ENCODE results near the gene KIDINS220.

Gene KIDINS220

DNA sequence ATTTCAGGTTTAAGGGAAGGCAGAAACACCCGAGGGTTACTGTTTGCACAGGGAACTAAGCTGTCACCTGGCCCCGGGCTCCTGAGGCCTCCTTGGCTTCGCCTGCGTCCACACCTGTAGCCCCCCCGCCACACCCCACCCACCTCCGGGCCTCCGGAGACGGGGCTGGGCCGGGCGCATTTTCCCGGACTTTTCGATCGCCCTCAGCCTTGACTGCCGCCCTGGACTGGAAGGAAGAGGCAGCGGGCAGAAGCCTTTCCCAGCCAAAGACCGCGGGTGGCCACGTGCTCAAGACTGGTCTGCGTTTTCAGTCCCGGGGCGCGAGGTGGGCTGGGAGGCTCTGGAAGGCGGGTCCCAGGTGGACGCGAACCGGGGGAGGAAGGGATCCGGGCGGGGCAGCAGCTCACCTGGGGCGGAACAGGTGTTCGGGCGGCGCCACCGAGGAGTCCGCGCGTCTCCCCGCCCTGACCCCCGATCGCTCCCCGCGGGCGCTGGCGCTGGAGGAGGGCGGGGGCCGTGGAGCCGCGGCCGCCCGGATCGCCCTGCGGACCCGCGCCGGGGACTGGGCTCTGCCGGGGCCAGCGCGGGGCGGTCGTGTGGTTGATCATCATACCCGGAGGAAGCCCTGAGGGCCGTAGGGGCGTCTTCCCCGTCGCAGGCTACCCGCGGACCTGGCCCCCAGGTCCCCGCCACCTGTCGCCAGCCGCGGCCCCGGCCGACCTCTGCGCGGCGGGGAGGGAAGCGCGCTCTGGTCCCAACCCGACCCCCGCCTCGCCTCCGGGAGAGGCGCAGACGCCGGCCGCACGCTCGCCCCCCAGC is 152.3 kb downstream of the KIDINS220 start:
- DNase-seq, result peak; percentile 44
- in situ Hi-C loops (cut with HindIII; ENCODE audit: low pct_ligation_motif_present, low pct_unique_long_range_greater_than_20kb, low sequenced_read_pairs), result no loop called here

GRCh38 chr2:8684540-8684877 is 152.9 kb downstream of the KIDINS220 start:
- DNase-seq, result peak; percentile 39
- in situ Hi-C loops (cut with HindIII; ENCODE audit: low pct_ligation_motif_present, low pct_unique_long_range_greater_than_20kb, low sequenced_read_pairs), result no loop called here

GRCh38 chr2:8682719-8683667 is 154.4 kb downstream of the KIDINS220 start:
- peak; percentile 61 for DNase-seq
- in situ Hi-C loops (cut with HindIII; ENCODE audit: low pct_ligation_motif_present, low pct_unique_long_range_greater_than_20kb, low sequenced_read_pairs), result no loop called here

GRCh38 chr2:8681786-8682692 is 155.4 kb downstream of the KIDINS220 start, which contains the start of gene ID2:
Gene ID2, plus strand, starts transcription at chr2:8682056. Its CDS starts 110 bp downstream, at chr2:8682166.
- peak; percentile 99 for DNase-seq
- in situ Hi-C loops (cut with HindIII; ENCODE audit: low pct_ligation_motif_present, low pct_unique_long_range_greater_than_20kb, low sequenced_read_pairs), result no loop called here

DNA sequence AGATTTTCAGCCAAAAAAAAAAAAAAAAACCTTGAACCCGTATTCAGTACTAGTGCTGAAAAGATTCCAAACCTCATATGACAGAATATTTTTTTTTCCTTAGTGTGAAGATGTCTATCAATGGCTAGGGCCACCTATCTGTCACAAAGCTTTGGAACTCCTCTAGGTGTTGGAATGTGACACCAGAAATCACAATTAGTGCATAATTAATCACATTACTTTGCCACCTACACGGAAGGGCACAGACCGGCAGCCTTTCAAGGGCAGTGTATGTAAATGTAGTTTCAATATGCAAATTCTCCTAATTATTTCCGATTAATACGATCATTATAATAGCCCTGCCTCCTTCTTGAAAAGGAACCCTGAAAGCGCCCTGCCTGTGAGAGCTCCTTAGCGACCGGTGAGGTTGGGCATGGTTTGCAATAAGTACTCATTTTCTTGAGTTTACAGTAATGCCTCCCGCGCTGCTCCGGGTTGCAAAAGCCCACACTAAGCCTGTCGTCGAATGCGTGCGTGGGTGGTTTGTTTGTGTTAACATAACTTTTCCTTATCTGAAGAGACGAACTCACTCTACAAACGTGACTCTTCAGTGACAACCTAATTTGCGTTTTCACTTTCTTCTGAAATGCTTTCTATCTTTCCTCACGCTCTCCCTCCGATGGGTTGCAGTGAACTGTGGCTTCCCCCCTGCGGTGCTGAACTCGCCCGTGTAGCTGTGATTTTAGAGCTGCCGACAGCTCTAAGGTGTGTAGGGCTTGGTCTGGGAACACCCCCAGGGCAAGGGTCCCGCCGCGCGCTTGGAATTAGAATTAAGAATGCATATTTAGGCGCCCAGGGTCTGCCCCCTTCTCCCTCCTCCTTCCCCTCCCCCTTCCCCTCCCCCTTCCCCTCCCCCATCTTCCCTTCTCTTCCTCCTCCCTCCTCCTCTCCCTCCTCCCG is 156.3 kb downstream of the KIDINS220 start:
- peak; percentile 75 for DNase-seq
- in situ Hi-C loops (cut with HindIII; ENCODE audit: low pct_ligation_motif_present, low pct_unique_long_range_greater_than_20kb, low sequenced_read_pairs), result no loop called here

DNA sequence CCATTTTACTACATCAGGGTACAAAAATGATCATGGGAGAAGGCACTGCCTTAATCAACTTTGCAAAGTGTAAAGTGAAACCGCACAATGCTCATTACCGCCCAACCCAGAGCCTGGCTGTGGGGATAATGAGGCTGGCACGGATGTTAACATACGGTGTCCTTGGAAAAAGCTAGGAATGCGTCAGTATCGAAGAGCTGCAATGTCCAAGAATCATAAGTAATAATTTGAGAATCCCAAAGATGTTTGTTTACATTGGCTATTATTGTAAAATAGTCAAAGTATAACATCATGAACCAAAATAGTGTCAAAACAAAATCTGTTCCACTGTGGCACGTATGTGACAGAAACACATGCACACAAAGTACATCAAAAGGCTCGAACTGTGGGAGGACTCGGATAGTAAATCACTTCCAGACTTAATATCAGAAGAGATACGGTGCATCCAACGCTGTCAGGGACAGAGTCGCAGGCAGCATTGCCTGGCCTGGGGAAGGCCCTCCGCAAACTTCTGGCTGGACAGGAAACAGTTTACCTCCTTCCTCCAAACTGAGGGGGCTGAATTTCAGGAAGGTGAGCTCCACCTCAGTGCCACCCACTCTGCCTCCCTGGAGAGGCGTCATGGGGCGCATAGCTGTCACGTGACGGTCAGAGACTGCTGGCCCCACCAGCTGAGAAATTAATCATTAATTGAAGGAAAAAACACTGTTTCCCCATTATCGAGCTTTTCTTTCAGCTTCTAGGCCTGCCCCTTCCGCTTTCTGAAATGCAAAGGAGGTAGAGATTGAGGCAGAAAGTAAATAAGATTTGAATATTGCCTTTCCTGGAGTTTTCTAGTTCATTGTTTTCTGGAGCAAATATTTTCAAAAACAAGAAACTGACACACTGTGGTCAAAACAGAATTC is 157.3 kb downstream of the KIDINS220 start:
- in situ Hi-C loops (cut with HindIII; ENCODE audit: low pct_ligation_motif_present, low pct_unique_long_range_greater_than_20kb, low sequenced_read_pairs), result no loop called here
- DNase-seq, result peak; percentile 90

DNA sequence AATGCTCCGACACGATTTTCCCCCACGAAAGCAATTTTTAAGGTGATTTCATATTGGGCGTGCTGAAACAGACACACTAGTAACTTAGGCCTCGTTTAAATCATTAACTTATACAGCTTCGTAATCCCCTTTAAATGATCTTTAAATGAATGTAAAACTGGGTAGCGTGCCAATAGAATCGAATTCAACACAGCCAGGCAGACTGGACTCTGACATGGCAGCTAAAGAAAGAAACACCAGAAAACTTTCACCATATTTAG is 157.9 kb downstream of the KIDINS220 start:
- in situ Hi-C loops (cut with HindIII; ENCODE audit: low pct_ligation_motif_present, low pct_unique_long_range_greater_than_20kb, low sequenced_read_pairs), result no loop called here

More for the DNA sequence above, 157.9 kb downstream of the KIDINS220 start:
- DNase-seq, result peak; percentile 47
